Measurements from ENCODE around the gene FGFRL1.

The FGFRL1 gene

GRCh38 chr4:1009542-1010394 is 1.7 kb upstream of the FGFRL1 start:
- no peak for ATAC-seq (ENCODE audit: insufficient read depth, low read depth)
- TF ChIP-seq CTCF (IDR thresholded peaks at IDR 0.05; ENCODE audit: borderline replicate concordance, extremely low read depth, low read length, poor library complexity, severe bottlenecking) (no peak), EZH2 (IDR thresholded peaks at IDR 0.05; ENCODE audit: borderline replicate concordance, low read depth, low read length, severe bottlenecking) (no peak)
- H3K4me1 ChIP-seq (ENCODE audit: insufficient read depth, low read length): no peaks in the 10 kb centered on the region
- H3K9me3 ChIP-seq (ENCODE audit: insufficient read depth, low read length, severe bottlenecking): no peaks in the 10 kb centered on the region
- H3K9ac ChIP-seq (ENCODE audit: low read depth, low read length): no peak overlapping the region
- H3K36me3 ChIP-seq (ENCODE audit: insufficient read depth, low read length): no peaks in the 10 kb centered on the region
- peaks cover 3% of the 10 kb centered on the region; the same call in 1 of the 2 replicates for H4K20me1 ChIP-seq (ENCODE audit: insufficient read depth, low read length)
- H3K4me2 ChIP-seq (ENCODE audit: insufficient read depth, low read length): no peak overlapping the region
- H3K4me3 ChIP-seq (ENCODE audit: low read depth in 1 of 2, low read length in 2 of 2): no peak overlapping the region
- no peaks in the 10 kb centered on the region for H3K27me3 ChIP-seq (ENCODE audit: insufficient read depth, low read length, poor library complexity)
- DNase-seq: no peak
- H3K27ac ChIP-seq (ENCODE audit: low read length): no peak overlapping the region
- H2AFZ ChIP-seq (ENCODE audit: low read depth, low read length): no peak overlapping the region
- H3K79me2 ChIP-seq (ENCODE audit: insufficient read depth, low read length): no peaks in the 10 kb centered on the region

- no peaks in the 10 kb centered on the region for H3K36me3 ChIP-seq (ENCODE audit: insufficient read depth, low read length)
- H3K4me3 ChIP-seq (ENCODE audit: low read depth in 1 of 2, low read length in 2 of 2): no peak overlapping the region
- no peaks in the 10 kb centered on the region for H3K9me3 ChIP-seq (ENCODE audit: insufficient read depth, low read length, severe bottlenecking)
- TF ChIP-seq EZH2 (IDR thresholded peaks at IDR 0.05; ENCODE audit: borderline replicate concordance, low read depth, low read length, severe bottlenecking) (no peak), CTCF (IDR thresholded peaks at IDR 0.05; ENCODE audit: borderline replicate concordance, extremely low read depth, low read length, poor library complexity, severe bottlenecking) (no peak)
- H2AFZ ChIP-seq (ENCODE audit: low read depth, low read length): no peak overlapping the region
- no peak overlapping the region for H3K9ac ChIP-seq (ENCODE audit: low read depth, low read length)
- no peak overlapping the region for H3K27ac ChIP-seq (ENCODE audit: low read length)
- no peak overlapping the region for H3K4me2 ChIP-seq (ENCODE audit: insufficient read depth, low read length)
- H4K20me1 ChIP-seq (ENCODE audit: insufficient read depth, low read length): peaks cover 3% of the 10 kb centered on the region; the same call in 1 of the 2 replicates
- no peaks in the 10 kb centered on the region for H3K4me1 ChIP-seq (ENCODE audit: insufficient read depth, low read length)
- no peak for DNase-seq
- no peak for ATAC-seq (ENCODE audit: insufficient read depth, low read depth)
- no peaks in the 10 kb centered on the region for H3K79me2 ChIP-seq (ENCODE audit: insufficient read depth, low read length)
- no peaks in the 10 kb centered on the region for H3K27me3 ChIP-seq (ENCODE audit: insufficient read depth, low read length, poor library complexity)
Observed at GRCh38 chr4:1010395-1011021, 918 bp upstream of the FGFRL1 start.

GRCh38 chr4:1011666-1012033 is 224 bp downstream of the FGFRL1 start:
- Histone ChIP-seq H3K4me2 (ENCODE audit: insufficient read depth, low read length) (no peak overlapping the region), H4K20me1 (ENCODE audit: insufficient read depth, low read length) (peaks cover 3% of the 10 kb centered on the region; the same call in 1 of the 2 replicates), H3K27me3 (ENCODE audit: insufficient read depth, low read length, poor library complexity) (no peaks in the 10 kb centered on the region), H3K36me3 (ENCODE audit: insufficient read depth, low read length) (no peaks in the 10 kb centered on the region), H2AFZ (ENCODE audit: low read depth, low read length) (no peak overlapping the region), H3K4me1 (ENCODE audit: insufficient read depth, low read length) (no peaks in the 10 kb centered on the region), H3K27ac (ENCODE audit: low read length) (no peak overlapping the region), H3K79me2 (ENCODE audit: insufficient read depth, low read length) (no peaks in the 10 kb centered on the region), H3K9me3 (ENCODE audit: insufficient read depth, low read length, severe bottlenecking) (no peaks in the 10 kb centered on the region), H3K9ac (ENCODE audit: low read depth, low read length) (no peak overlapping the region), H3K4me3 (ENCODE audit: low read depth in 1 of 2, low read length in 2 of 2) (no peak overlapping the region)
- TF ChIP-seq EZH2 (IDR thresholded peaks at IDR 0.05; ENCODE audit: borderline replicate concordance, low read depth, low read length, severe bottlenecking) (no peak), CTCF (IDR thresholded peaks at IDR 0.05; ENCODE audit: borderline replicate concordance, extremely low read depth, low read length, poor library complexity, severe bottlenecking) (no peak)
- ATAC-seq (ENCODE audit: insufficient read depth, low read depth) (no peak), DNase-seq (no peak)

Measured in DND-41 (cell line).